HEK293T (cell line): ENCODE data around the gene LRRC43.

Source experiments
- BHLHE40 ChIP-seq: fragments of 450-650 bp; IDR thresholded peaks from 2 replicates; pipeline ENCODE4 v1.6.1; 2016; ENCODE audit warnings: mild to moderate bottlenecking, moderate library complexity, borderline replicate concordance
- FOXA1 ChIP-seq: fragments of 450-650 bp; IDR thresholded peaks from 2 replicates; pipeline ENCODE4 v1.6.1; 2016; ENCODE audit warnings: mild to moderate bottlenecking
- FOXK2 ChIP-seq: fragments of 450-650 bp; IDR thresholded peaks from 2 replicates; pipeline ENCODE4 v1.6.1; 2016; ENCODE audit warnings: mild to moderate bottlenecking
- FOXM1 ChIP-seq: fragments of 450-650 bp; IDR thresholded peaks from 2 replicates; pipeline ENCODE4 v1.6.1; 2017; ENCODE audit warnings: mild to moderate bottlenecking, borderline replicate concordance
- SUZ12 ChIP-seq: fragments of 450-650 bp; IDR thresholded peaks from 2 replicates; pipeline ENCODE4 v1.6.1; 2016; ENCODE audit warnings: mild to moderate bottlenecking
- TARDBP ChIP-seq: fragments of 450-650 bp; IDR thresholded peaks from 2 replicates; pipeline ENCODE4 v1.6.1; 2016

GRCh38 chr12:122206111-122206881, 23.4 kb downstream of the LRRC43 start:
- TF ChIP-seq BHLHE40: no peak
- TF ChIP-seq FOXM1: no peak
- no peak for TF ChIP-seq FOXK2
- TF ChIP-seq TARDBP: no peak
- TF ChIP-seq SUZ12: no peak
- TF ChIP-seq FOXA1: no peak
